VCaP (cell line): ENCODE measurements around the gene RTP1.
"Not testable (repeated sequence)": the region's sequence is repeated elsewhere in the genome, so short reads cannot be mapped to it uniquely, and the experiment has no call there.

Source experiments
- H3K27ac ChIP-seq: fragments of 450-650 bp; 2 replicates; pipeline ENCODE4 v1.5.1; 2017
- TF ChIP-seq, protein P1 (sequence below): fragments of 450-650 bp; conservative IDR thresholded peaks from 2 replicates; pipeline ENCODE4 v1.5.1; 2017; ENCODE audit warnings: mild to moderate bottlenecking, moderate library complexity

Gene RTP1

GRCh38 chr3:187167777-187168176, 29.5 kb upstream of the RTP1 start:
- no peak overlapping the region for H3K27ac ChIP-seq
- TF ChIP-seq, protein P1, sequence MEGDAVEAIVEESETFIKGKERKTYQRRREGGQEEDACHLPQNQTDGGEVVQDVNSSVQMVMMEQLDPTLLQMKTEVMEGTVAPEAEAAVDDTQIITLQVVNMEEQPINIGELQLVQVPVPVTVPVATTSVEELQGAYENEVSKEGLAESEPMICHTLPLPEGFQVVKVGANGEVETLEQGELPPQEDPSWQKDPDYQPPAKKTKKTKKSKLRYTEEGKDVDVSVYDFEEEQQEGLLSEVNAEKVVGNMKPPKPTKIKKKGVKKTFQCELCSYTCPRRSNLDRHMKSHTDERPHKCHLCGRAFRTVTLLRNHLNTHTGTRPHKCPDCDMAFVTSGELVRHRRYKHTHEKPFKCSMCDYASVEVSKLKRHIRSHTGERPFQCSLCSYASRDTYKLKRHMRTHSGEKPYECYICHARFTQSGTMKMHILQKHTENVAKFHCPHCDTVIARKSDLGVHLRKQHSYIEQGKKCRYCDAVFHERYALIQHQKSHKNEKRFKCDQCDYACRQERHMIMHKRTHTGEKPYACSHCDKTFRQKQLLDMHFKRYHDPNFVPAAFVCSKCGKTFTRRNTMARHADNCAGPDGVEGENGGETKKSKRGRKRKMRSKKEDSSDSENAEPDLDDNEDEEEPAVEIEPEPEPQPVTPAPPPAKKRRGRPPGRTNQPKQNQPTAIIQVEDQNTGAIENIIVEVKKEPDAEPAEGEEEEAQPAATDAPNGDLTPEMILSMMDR, result no peak

GRCh38 chr3:187169231-187169960, 27.9 kb upstream of the RTP1 start:
- TF ChIP-seq, protein P1, result no peak
- H3K27ac ChIP-seq, result no peak overlapping the region

- H3K27ac ChIP-seq, result not testable (repeated sequence)
Measured at GRCh38 chr3:187170911-187171310, 26.4 kb upstream of the RTP1 start.

DNA sequence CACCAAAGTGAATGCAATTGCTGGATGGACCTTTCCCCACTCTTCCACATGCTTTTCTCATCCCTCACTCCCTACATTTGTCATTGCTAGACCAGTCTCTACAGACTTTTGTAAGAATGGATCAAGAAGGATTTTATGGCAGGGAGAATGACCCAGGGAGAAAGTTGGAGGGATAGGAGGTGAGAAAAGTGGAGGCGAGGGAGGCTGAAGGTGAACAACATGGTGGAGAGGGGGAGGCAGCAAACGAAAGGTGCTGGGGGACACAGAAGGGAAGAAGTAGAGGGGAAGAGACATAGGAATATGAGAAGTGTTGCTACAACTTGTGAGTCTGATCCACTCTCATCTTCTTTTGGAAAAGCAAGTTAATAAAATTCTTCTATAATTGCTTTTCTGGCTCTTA, 24.4 kb upstream of the RTP1 start:
- TF ChIP-seq, protein P1, result no peak
- no peak overlapping the region for H3K27ac ChIP-seq

- TF ChIP-seq, protein P1, result no peak
Measured at GRCh38 chr3:187181454-187182170, 15.7 kb upstream of the RTP1 start.

DNA sequence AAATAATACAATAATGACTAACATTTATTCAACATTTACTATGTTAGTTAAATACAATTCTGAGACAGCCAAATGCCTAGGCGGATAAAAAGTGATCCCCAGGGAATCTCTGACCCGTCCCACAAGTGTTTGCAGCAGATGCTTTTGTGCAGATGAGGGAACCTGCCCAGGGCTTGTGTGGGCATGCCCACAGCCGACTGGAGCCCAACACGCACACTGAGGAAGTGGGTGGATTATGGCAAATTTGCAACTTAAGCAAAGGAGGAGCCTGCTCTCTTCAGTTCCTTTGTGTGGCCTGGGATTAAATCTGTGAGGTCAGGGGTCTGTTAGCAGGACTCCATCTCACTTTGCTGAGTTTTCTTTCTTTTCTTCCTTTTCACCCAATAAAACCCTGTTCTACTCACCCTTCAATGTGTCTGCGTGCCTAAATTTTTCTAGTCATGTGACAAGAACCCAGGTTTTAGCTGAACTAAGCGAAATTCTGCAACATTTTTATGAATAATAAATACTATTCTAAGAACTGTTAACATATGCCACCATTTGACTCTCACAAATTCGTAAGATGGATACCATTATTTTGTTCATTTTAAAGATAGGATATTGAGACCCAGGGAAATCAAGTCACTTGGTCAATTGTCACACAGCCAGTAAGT, 13.9 kb upstream of the RTP1 start:
- no peak overlapping the region for H3K27ac ChIP-seq
- TF ChIP-seq, protein P1, result no peak

More at GRCh38 chr3:187181454-187182170, 15.7 kb upstream of the RTP1 start:
- no peak overlapping the region for H3K27ac ChIP-seq

DNA sequence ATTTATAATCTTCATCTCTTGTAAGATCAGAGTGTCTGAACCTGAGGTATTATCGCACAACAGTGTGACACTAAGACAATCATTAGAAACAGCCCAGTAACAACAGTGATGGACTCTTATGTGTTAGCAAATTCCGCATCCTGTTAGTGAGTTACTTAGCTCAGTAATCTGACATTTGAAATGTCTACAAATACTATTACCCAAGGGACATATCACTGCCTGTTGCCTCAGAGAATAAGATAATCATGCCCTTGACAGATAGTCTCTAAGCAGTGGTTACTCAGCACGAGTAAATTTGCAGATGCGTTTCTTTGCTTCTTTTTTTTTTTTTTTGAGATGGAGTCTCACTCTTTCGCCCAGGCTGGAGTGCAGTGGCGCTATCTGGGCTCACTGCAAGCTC, 13.4 kb upstream of the RTP1 start:
- H3K27ac ChIP-seq, result no peak overlapping the region

More for the DNA sequence above, 13.4 kb upstream of the RTP1 start:
- TF ChIP-seq, protein P1, result no peak
